RWPE1 (cell line): ENCODE results near the gene SRXN1.

ENCODE experiments used
- CTCF ChIA-PET: fragments of 350-600 bp; sonication (Branson Sonifier 250); formaldehyde crosslinking; extraction: SDS; loops from one replicate; lab custom pipeline; 2021; lab: Yijun Ruan, JAX
- POLR2A ChIA-PET: fragments of 400-600 bp; formaldehyde crosslinking; extraction: SDS; loops from one replicate; lab custom pipeline; 2020; ENCODE audit warnings: antibody characterized with exemption; ENCODE audit not compliant: low non-redundant PET; lab: Yijun Ruan, JAX
- DNase-seq: peaks from one replicate; pipeline ENCODE4 v3.0.0; 2012; ENCODE audit warnings: low spot score
- H3K27ac ChIP-seq: fragments of 450-650 bp; 2 replicates; pipeline ENCODE4 v1.5.1; 2017
- TF ChIP-seq, protein P1 (sequence below): fragments of 450-650 bp; conservative IDR thresholded peaks from 2 replicates; pipeline ENCODE4 v1.5.1; 2017; ENCODE audit warnings: low read depth, mild to moderate bottlenecking

SRXN1 gene

DNA sequence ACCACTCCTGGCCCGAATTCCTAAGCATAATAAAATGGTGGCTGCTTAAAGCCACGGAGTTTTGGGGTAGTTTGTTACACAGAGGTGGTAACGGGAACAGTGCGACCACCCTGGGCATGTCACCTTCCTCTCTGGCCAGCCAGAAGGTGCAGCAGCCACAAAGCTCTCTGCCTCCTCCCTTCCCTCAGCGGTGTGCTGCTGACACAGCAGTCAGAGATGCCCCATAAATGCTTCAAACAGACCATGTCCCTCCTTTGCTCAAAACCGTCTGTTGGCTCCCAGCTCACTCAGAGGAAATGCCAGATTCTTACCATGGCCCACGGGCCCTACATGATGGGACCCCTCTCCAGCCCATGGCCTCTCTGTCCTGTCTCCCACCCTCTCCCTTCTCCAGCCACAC, 30.8 kb downstream of the SRXN1 start:
- ChIA-PET POLR2A (no interaction called here), CTCF (no interaction called here)
- DNase-seq = no peak
- H3K27ac ChIP-seq = no peak overlapping the region
- TF ChIP-seq, protein P1, sequence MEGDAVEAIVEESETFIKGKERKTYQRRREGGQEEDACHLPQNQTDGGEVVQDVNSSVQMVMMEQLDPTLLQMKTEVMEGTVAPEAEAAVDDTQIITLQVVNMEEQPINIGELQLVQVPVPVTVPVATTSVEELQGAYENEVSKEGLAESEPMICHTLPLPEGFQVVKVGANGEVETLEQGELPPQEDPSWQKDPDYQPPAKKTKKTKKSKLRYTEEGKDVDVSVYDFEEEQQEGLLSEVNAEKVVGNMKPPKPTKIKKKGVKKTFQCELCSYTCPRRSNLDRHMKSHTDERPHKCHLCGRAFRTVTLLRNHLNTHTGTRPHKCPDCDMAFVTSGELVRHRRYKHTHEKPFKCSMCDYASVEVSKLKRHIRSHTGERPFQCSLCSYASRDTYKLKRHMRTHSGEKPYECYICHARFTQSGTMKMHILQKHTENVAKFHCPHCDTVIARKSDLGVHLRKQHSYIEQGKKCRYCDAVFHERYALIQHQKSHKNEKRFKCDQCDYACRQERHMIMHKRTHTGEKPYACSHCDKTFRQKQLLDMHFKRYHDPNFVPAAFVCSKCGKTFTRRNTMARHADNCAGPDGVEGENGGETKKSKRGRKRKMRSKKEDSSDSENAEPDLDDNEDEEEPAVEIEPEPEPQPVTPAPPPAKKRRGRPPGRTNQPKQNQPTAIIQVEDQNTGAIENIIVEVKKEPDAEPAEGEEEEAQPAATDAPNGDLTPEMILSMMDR = no peak

DNA sequence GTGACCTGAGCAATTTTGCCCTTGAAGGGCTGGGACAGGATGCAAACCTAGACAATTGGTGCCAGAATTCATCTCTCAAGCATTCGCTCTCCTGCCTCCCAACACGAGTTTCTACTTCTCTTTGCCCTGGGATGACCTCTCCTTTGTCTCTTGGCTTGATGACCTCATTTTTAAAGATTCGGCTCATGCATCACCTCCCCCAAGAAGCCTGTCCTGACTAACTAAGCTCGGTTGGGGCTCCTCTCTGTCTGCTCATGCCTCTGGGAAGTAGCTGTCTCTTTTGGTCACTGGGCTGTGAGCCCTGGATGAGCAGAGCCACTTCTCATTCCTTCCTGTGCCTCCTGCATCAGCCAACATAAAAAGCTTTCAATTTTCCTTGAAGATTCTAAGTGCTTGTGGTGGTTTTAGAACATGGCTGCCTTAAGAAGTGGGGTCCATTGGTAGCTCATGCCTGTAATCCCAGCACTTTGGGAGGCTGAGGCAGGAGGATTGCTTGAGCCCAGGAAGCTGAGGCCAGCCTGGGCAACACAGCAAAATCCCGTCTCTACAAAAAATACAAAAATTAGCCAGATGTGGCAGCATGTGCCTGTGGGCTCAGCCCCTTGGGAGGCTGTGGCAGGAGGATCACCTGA, 31.8 kb downstream of the SRXN1 start:
- TF ChIP-seq, protein P1 = no peak
- H3K27ac ChIP-seq = no peak overlapping the region
- POLR2A ChIA-PET = no interaction called here
- peak; percentile 25 for DNase-seq
- CTCF ChIA-PET = no interaction called here

GRCh38 chr20:620246-620645, 32.8 kb downstream of the SRXN1 start:
- POLR2A ChIA-PET = no interaction called here
- no peak for DNase-seq
- CTCF ChIA-PET = no interaction called here
- TF ChIP-seq, protein P1 = no peak
- no peak overlapping the region for H3K27ac ChIP-seq

- POLR2A ChIA-PET = interaction anchor here (0.6 kb wide), 1 partner anchor 20 kb away, joined by 4 read pairs; no protein-coding TSS in a partner anchor
- CTCF ChIA-PET = interaction anchor here (1.5 kb wide), 1 partner anchor 27 kb away, joined by 8 read pairs; no protein-coding TSS in a partner anchor
- TF ChIP-seq, protein P1 = no peak
- DNase-seq = no peak
- H3K27ac ChIP-seq = no peak overlapping the region
Measured at GRCh38 chr20:618980-619379, 34.0 kb downstream of the SRXN1 start.

GRCh38 chr20:617934-618690, 34.9 kb downstream of the SRXN1 start:
- POLR2A ChIA-PET = no interaction called here

GRCh38 chr20:615514-615913, 37.5 kb downstream of the SRXN1 start:
- ChIA-PET CTCF (no interaction called here), POLR2A (no interaction called here)
- H3K27ac ChIP-seq = no peak overlapping the region
- TF ChIP-seq, protein P1 = no peak
- DNase-seq = no peak

More at GRCh38 chr20:617934-618690, 34.9 kb downstream of the SRXN1 start:
- no peak overlapping the region for H3K27ac ChIP-seq
- TF ChIP-seq, protein P1 = no peak
- CTCF ChIA-PET = interaction anchor here (0.6 to 1.5 kb wide), 2 partner anchors 11 to 27 kb away, joined by 3 to 8 read pairs; no protein-coding TSS in a partner anchor
- no peak for DNase-seq
